OCI-LY3 (cell line): Measurements from ENCODE around the gene KLHL5.

Experiments used
- H2AFZ ChIP-seq: fragments of 200-600, 300-600 bp; shearing (Covaris generic); 2 replicates; pipeline ENCODE4 v1.6.0; 2014; ENCODE audit warnings: antibody characterized with exemption, low read depth, low read length
- H3K27ac ChIP-seq: fragments of 200-600, 300-600 bp; sonication (generic); 2 replicates; pipeline ENCODE4 v1.5.1; 2014; ENCODE audit warnings: mild to moderate bottlenecking, low read length, moderate library complexity, mixed read lengths
- H3K27me3 ChIP-seq: fragments of 200-600, 300-600 bp; sonication (generic); 2 replicates; pipeline ENCODE4 v1.6.1; 2014; ENCODE audit warnings: low read depth, low read length, mixed read lengths
- H3K36me3 ChIP-seq: fragments of 200-600, 300-600 bp; sonication (generic); replicated peaks from 2 replicates; pipeline ENCODE3; 2014; ENCODE audit warnings: low read depth, low read length, mixed read lengths
- H3K4me1 ChIP-seq: fragments of 300-600, 200-600 bp; sonication (generic); 2 replicates; pipeline ENCODE4 v1.6.1; 2014; ENCODE audit warnings: low read length, mixed read lengths
- H3K4me2 ChIP-seq: fragments of 200-600, 300-600 bp; sonication (generic); 2 replicates; pipeline ENCODE4 v1.6.1; 2014; ENCODE audit warnings: low read length, mixed read lengths
- H3K4me3 ChIP-seq: fragments of 300-600, 200-600 bp; sonication (generic); 2 replicates; pipeline ENCODE4 v1.5.1; 2014; ENCODE audit warnings: antibody characterized with exemption, mild to moderate bottlenecking, low read length, moderate library complexity
- H3K79me2 ChIP-seq: fragments of 300-600, 200-600 bp; shearing (Covaris generic); 2 replicates; pipeline ENCODE4 v1.6.1; 2014; ENCODE audit warnings: mild to moderate bottlenecking, low read length, mixed read lengths
- H3K9ac ChIP-seq: fragments of 300-600, 200-600 bp; shearing (Covaris generic); 2 replicates; pipeline ENCODE4 v1.6.0; 2014; ENCODE audit warnings: mild to moderate bottlenecking, low read length, moderate library complexity
- H3K9me3 ChIP-seq: fragments of 200-600, 300-600 bp; shearing (Covaris generic); 2 replicates; pipeline ENCODE4 v1.6.1; 2014; ENCODE audit warnings: low read length, mixed read lengths; ENCODE audit not compliant: insufficient read depth
- H4K20me1 ChIP-seq: fragments of 200-600, 300-600 bp; sonication (generic); 2 replicates; pipeline ENCODE4 v1.6.1; 2016; ENCODE audit warnings: low read length, mixed read lengths; ENCODE audit not compliant: insufficient read depth
- EZH2phosphoT487 ChIP-seq: fragments of 200-600 bp; shearing (Covaris generic); IDR thresholded peaks from 2 replicates; pipeline ENCODE4 v1.6.1; 2018; ENCODE audit warnings: antibody characterized with exemption, mixed run types, low read depth
- TF ChIP-seq, protein P1 (sequence below): fragments of 200-600, 300-600 bp; sonication (generic); IDR thresholded peaks from 2 replicates; pipeline ENCODE4 v1.5.1; 2014; ENCODE audit warnings: antibody characterized with exemption, low read length, low read depth

Gene KLHL5

DNA sequence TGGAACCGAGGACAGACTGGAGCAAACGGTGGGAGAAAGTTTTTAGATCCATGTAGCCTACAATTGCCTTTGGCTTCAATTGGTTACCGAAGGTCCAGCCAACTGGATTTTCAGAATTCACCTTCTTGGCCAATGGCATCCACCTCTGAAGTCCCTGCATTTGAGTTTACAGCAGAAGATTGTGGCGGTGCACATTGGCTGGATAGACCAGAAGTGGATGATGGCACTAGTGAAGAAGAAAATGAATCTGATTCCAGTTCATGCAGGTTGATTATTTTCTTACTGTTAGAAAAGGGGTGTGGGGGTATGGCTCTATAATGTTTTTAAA, 702 bp downstream of the KLHL5 start:
- H3K4me3 ChIP-seq: no peak overlapping the region
- no peak overlapping the region for H2AFZ ChIP-seq
- H3K27ac ChIP-seq: no peak overlapping the region
- H3K27me3 ChIP-seq: no peaks in the 10 kb centered on the region
- H3K9me3 ChIP-seq: no peaks in the 10 kb centered on the region
- no peak overlapping the region for H3K4me2 ChIP-seq
- peaks cover 17% of the 10 kb centered on the region for H4K20me1 ChIP-seq
- H3K9ac ChIP-seq: no peak overlapping the region
- TF ChIP-seq EZH2phosphoT487: no peak
- TF ChIP-seq, protein P1, sequence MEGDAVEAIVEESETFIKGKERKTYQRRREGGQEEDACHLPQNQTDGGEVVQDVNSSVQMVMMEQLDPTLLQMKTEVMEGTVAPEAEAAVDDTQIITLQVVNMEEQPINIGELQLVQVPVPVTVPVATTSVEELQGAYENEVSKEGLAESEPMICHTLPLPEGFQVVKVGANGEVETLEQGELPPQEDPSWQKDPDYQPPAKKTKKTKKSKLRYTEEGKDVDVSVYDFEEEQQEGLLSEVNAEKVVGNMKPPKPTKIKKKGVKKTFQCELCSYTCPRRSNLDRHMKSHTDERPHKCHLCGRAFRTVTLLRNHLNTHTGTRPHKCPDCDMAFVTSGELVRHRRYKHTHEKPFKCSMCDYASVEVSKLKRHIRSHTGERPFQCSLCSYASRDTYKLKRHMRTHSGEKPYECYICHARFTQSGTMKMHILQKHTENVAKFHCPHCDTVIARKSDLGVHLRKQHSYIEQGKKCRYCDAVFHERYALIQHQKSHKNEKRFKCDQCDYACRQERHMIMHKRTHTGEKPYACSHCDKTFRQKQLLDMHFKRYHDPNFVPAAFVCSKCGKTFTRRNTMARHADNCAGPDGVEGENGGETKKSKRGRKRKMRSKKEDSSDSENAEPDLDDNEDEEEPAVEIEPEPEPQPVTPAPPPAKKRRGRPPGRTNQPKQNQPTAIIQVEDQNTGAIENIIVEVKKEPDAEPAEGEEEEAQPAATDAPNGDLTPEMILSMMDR: no peak
- H3K79me2 ChIP-seq: peaks cover 78% of the 10 kb centered on the region
- no peaks in the 10 kb centered on the region for H3K36me3 ChIP-seq
- peaks cover 3% of the 10 kb centered on the region; the same call in 1 of the 2 replicates for H3K4me1 ChIP-seq

DNA sequence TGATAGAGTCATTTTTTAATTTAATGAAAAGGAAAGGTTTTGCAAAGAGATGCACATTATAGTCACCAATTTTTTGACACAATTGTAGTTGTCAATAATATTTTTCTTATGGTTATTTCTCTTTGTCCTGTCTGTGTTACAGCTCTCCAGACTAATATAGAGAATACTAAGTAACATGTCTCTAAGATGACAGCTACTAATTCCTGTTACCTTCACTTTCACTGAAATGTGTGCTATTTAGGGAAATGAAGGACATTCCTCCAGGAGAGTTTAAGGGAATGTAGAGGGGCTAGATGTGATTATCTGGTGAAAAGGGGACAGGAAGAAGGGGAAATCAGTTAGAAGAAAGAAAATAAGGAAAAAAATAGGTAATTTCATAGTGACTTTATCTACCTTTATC, 1.4 kb downstream of the KLHL5 start:
- H3K4me3 ChIP-seq: no peak overlapping the region
- H3K27me3 ChIP-seq: no peaks in the 10 kb centered on the region
- H4K20me1 ChIP-seq: peaks cover 19% of the 10 kb centered on the region
- peaks cover 71% of the 10 kb centered on the region for H3K79me2 ChIP-seq
- H3K4me2 ChIP-seq: no peak overlapping the region
- H3K9ac ChIP-seq: no peak overlapping the region
- no peak overlapping the region for H2AFZ ChIP-seq
- TF ChIP-seq, protein P1: no peak
- TF ChIP-seq EZH2phosphoT487: no peak
- no peaks in the 10 kb centered on the region for H3K9me3 ChIP-seq
- peaks cover 3% of the 10 kb centered on the region for H3K36me3 ChIP-seq
- H3K4me1 ChIP-seq: peaks cover 3% of the 10 kb centered on the region; the same call in 1 of the 2 replicates
- no peak overlapping the region for H3K27ac ChIP-seq

DNA sequence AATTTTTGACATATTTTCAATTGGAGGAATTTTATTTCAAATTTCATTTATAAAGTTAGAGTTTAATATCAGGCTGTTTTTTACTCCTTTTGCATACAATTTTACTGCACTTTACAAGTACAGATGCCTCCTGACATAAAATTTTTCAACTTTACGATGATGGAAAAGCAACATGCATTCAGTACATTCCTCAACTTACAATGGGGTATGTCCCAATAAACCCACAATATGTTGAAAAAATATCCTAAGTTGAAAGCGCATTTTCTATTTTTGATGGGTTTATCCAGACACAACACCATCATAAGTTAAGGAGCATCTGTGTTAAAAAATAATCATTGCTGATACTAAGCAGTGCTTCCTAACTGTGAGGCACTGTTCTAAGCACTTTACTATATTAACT, 4.3 kb downstream of the KLHL5 start:
- H3K9me3 ChIP-seq: no peaks in the 10 kb centered on the region
- H3K36me3 ChIP-seq: peaks cover 3% of the 10 kb centered on the region
- H3K79me2 ChIP-seq: peaks cover 60% of the 10 kb centered on the region
- peaks cover 15% of the 10 kb centered on the region; the same call in 1 of the 2 replicates for H4K20me1 ChIP-seq
- no peak overlapping the region for H3K9ac ChIP-seq
- no peak overlapping the region for H2AFZ ChIP-seq
- H3K27me3 ChIP-seq: no peaks in the 10 kb centered on the region
- H3K4me2 ChIP-seq: no peak overlapping the region
- no peak overlapping the region for H3K4me3 ChIP-seq
- TF ChIP-seq, protein P1: no peak
- TF ChIP-seq EZH2phosphoT487: no peak
- no peak overlapping the region for H3K27ac ChIP-seq
- H3K4me1 ChIP-seq: peaks cover 3% of the 10 kb centered on the region; the same call in 1 of the 2 replicates

DNA sequence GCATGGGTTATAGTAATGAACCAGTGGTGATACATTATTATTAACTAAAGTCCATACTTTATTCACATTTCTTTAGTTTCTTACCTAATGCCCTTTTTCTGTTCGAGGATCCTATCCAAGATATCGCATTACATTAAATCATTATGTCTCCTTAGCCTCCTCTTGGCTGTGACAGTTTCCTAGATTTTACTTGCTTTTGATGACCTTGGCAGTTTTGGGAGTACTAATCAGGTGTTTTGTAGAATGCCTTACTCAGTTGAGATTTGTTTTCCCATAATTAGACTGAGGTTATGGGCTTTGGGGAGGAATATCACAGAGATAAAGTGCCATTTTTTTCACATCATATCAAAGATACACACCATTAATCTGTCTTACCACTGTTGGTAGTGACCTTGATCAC, 5.0 kb downstream of the KLHL5 start:
- Histone ChIP-seq H3K4me2 (no peak overlapping the region), H4K20me1 (0 out of 2 replicates have a peak, but pooled peaks cover 13% of the 10 kb centered on the region), H3K9me3 (no peaks in the 10 kb centered on the region), H2AFZ (no peak overlapping the region), H3K36me3 (peaks cover 3% of the 10 kb centered on the region), H3K27me3 (no peaks in the 10 kb centered on the region), H3K79me2 (peaks cover 53% of the 10 kb centered on the region), H3K27ac (no peak overlapping the region), H3K9ac (no peak overlapping the region), H3K4me1 (peaks cover 3% of the 10 kb centered on the region; the same call in 1 of the 2 replicates), H3K4me3 (no peak overlapping the region)
- TF ChIP-seq EZH2phosphoT487: no peak
- TF ChIP-seq, protein P1: no peak
